Lower leg skin (tissue), 3 donors: ENCODE results near the gene PPP2R5E.

ENCODE experiments used
- CTCF ChIP-seq, 3 donors: fragments of 450-650 bp; IDR thresholded peaks; one replicate each; pipeline ENCODE4 v1.5.1; 2016; ENCODE audit warnings: antibody characterized with exemption in 3 of 3, mild to moderate bottlenecking in 3 of 3, moderate library complexity in 2 of 3
- POLR2A ChIP-seq, 2 donors: fragments of 450-650 bp; IDR thresholded peaks; one replicate each; pipeline ENCODE4 v1.6.1; 2016 to 2017; ENCODE audit warnings: antibody characterized with exemption in 2 of 2, mild to moderate bottlenecking in 1 of 2, moderate library complexity in 1 of 2

GRCh38 chr14:63477556-63477955 lies 65.6 kb downstream of the PPP2R5E start:
- TF ChIP-seq CTCF (IDR thresholded peaks at IDR 0.05) = no peak
- no peak for TF ChIP-seq POLR2A (IDR thresholded peaks at IDR 0.05)
